GM18868 (cell line): Measurements from ENCODE around the gene IGFALS.

Experiments used
- ATAC-seq: cut with Tn5 transposase; IDR thresholded peaks from one replicate; pipeline ENCODE4 v1.9.1; 2021; ENCODE audit warnings: mild to moderate bottlenecking, moderate library complexity; ENCODE audit not compliant: unreplicated experiment

Gene IGFALS

DNA sequence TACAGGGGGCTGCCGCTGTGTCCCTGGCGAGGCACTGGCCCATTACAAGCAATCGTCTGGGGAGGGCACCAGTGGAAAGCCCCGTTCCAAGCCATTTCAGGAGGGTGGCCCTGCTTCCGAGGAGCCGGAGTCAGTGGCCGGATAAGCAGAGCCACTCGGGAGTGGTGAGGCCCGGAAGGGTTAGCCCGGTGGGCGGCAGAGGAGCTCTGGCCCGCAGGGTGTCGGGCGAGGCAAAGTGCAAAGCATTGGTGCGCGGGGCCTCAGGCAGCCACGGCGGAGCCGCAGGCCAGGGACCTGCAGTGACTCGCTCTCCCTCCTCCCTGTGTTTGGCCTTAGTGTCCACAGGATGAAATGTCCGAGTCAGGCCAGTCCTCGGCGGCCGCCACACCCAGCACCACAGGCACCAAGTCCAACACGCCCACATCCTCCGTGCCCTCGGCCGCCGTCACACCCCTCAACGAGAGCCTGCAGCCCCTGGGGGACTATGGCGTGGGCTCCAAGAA is 46.8 kb downstream of the IGFALS start:
- no peak for ATAC-seq

DNA sequence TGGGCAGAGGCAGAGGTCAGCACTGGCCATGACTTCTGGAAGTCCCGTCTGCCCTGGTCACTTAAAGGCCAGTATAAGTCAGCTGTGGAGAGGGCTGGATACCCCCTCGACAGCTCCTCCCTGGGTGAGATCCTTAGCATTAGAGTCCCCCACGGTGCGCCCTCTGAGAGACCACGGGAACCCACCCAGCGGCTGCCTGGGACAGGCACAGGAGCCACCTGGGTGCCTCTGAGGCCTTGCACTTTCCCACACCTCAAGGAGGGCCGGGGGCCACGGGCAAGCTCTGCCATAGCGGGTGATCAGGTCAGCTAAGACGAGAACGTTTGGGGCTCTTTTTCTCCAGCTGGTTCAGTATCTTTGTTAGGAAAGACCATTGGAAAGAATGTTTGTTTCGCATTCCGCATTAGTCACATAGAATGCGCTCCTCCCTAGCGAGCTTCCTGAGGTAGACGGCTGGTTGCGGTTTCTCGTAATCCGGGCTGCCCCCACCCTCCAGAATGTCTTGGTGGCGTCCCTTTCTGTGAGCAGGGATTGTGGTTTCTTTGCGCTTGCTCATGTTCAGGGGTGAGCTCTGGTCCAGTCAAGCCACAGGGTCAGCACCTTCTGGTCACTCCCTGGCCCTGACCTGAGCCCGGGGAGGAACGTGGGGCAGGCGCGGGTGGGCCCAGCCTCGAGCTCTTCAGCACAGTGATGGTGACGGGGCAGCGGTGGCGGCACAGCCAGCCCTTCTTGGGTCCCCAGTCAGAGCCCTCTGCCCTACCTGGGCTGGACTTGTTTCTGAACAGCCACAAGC is 47.4 kb downstream of the IGFALS start:
- ATAC-seq, result no peak

GRCh38 chr16:1745181-1745899 is 48.2 kb downstream of the IGFALS start:
- ATAC-seq, result no peak

- ATAC-seq, result no peak
Measured at GRCh38 chr16:1744338-1744840, 49.1 kb downstream of the IGFALS start.

GRCh38 chr16:1743376-1744337 is 49.8 kb downstream of the IGFALS start:
- ATAC-seq, result no peak

DNA sequence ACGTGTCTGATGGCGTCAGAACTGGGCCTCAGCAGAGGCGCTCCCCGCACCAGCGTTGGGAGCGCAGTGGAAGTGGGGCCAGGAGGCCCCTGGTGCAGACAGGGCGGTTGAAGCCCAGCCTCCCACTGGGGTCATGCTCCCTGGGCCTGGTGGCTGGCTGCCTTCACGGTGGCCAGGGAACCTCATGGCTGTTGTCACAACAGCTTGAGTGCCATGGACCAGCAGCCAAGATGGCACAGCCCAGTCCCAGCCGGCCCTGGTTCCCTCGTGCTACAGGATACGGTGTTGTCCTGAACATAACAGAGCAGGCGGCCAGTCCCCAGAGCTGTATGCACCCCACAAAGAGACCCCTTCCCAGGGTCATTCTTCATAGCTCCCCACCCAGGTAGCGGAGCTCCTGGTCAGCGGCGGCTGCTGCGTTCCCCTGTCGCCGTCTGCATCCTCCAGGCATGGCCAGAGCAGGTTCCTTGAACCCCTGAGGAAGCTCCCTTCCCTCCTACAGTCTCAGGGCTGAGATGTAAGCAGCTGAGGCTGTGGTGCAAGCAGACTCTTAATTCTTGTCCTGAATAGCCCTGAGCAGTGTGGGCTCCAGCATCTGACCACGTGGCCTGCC is 51.8 kb downstream of the IGFALS start:
- no peak for ATAC-seq

GRCh38 chr16:1740781-1741490 is 52.6 kb downstream of the IGFALS start:
- no peak for ATAC-seq
